Neutrophil (primary cell): Measurements from ENCODE around the gene RPS26.

Source experiments
- H3K27ac ChIP-seq: fragments of 200-600 bp; sonication (generic); 2 replicates; pipeline ENCODE4 v1.5.1; 2016; ENCODE audit warnings: mild to moderate bottlenecking, moderate library complexity
- H3K27me3 ChIP-seq: fragments of 200-600 bp; sonication (generic); 2 replicates; pipeline ENCODE4 v1.6.0; 2016; ENCODE audit warnings: mild to moderate bottlenecking
- H3K36me3 ChIP-seq: fragments of 200-600 bp; sonication (generic); 2 replicates; pipeline ENCODE4 v1.5.1; 2017
- H3K4me1 ChIP-seq, 2 experiments: fragments of 200-600 bp in 1 of 2; sonication (generic) in 1 of 2; 1 replicate in 1 of 2; 2 replicates in 1 of 2; pipeline versions ENCODE4 v1.5.1 to v1.6.1; 2013 to 2016; ENCODE audit warnings: low read depth in 1 of 2, low read length in 1 of 2, mild to moderate bottlenecking in 1 of 2, moderate library complexity in 1 of 2; ENCODE audit not compliant: control insufficient read depth in 1 of 2, insufficient read depth in 1 of 2
- H3K4me3 ChIP-seq, 2 experiments: fragments of 200-600 bp in 1 of 2; sonication (generic) in 1 of 2; 1 replicate in 1 of 2; 2 replicates in 1 of 2; pipeline ENCODE4 v1.5.1; 2013 to 2016; ENCODE audit warnings: low read depth in 1 of 2, low read length in 1 of 2, mild to moderate bottlenecking in 1 of 2, moderate library complexity in 1 of 2
- H3K9me3 ChIP-seq: fragments of 200-600 bp; sonication (generic); 2 replicates; pipeline ENCODE4 v1.5.1; 2016
- TF ChIP-seq, protein P1 (sequence below): fragments of 200-600 bp; sonication (generic); IDR thresholded peaks from 2 replicates; pipeline ENCODE4 v1.5.1; 2016; ENCODE audit warnings: antibody characterized with exemption

The RPS26 gene

DNA sequence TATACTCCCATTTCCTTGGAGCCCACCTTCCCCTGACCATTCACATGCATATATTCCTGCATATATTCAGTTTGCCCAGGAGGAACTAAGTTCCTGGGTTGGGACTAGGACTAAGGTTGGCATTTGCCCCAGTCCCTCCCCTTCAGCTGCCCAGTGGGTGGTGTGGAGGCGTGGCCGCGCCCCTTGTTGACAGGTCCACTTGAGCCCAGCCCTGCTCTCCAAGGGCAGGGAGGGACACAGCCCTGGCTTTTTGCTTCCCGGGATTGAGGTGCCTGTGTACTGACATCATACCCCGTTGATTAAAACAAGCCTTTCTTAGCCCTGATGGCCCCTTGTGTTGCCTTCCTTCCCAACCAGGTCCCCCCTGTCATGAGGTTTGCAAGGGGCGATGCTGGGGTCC, 45.5 kb downstream of the RPS26 start:
- no peak overlapping the region for H3K27ac ChIP-seq
- no peak overlapping the region for H3K4me3 ChIP-seq
- TF ChIP-seq, protein P1, sequence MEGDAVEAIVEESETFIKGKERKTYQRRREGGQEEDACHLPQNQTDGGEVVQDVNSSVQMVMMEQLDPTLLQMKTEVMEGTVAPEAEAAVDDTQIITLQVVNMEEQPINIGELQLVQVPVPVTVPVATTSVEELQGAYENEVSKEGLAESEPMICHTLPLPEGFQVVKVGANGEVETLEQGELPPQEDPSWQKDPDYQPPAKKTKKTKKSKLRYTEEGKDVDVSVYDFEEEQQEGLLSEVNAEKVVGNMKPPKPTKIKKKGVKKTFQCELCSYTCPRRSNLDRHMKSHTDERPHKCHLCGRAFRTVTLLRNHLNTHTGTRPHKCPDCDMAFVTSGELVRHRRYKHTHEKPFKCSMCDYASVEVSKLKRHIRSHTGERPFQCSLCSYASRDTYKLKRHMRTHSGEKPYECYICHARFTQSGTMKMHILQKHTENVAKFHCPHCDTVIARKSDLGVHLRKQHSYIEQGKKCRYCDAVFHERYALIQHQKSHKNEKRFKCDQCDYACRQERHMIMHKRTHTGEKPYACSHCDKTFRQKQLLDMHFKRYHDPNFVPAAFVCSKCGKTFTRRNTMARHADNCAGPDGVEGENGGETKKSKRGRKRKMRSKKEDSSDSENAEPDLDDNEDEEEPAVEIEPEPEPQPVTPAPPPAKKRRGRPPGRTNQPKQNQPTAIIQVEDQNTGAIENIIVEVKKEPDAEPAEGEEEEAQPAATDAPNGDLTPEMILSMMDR = no peak
- H3K9me3 ChIP-seq = no peaks in the 10 kb centered on the region
- H3K4me1 ChIP-seq = no peaks in the 10 kb centered on the region
- no peaks in the 10 kb centered on the region for H3K36me3 ChIP-seq
- peaks cover 26% of the 10 kb centered on the region for H3K27me3 ChIP-seq
